Hippocampal formation (tissue), 2 donors: Measurements from ENCODE around the gene MYOZ3.

ENCODE experiments used
- DNase-seq, 2 donors: peaks; one replicate each; lab custom pipeline; 2025; lab: John Stamatoyannopoulos, UW

The MYOZ3 gene

DNA sequence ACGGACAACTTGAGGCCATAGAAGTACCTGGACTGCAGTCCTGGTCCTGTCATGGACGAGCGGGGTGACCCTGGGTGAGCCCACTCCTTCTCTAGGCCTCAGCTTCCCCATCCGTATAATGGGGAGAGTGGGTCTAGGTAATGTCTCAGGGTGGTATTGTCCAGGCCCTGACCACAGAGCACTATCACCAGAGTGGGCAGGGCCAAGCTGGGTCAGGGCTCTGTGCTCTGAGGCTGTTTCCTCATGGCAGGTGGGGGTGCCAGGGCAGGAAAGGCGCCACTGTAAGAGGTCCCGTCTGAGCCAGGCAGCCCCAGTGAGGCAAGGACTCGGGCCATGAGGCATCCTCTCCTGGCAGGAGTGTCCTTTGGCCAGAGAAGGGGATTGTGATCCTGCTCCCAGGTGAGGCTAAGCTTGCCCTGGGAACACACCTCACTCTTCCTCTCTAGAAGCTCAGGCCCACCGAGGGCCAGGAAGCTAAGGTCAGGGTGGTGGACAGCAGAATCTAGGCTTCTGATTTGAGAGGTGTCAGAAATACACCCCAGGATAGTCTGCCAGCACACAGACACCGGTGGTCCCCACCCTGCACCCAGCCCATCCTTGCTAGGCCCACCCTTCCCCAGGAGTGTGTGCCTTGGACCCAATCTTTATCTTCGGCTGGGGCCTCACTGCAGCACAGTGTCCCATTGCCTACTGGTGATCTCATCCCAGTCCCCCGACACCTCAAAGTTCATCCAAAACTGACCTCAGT is 1.5 kb upstream of the MYOZ3 start:
- no peak for DNase-seq

DNA sequence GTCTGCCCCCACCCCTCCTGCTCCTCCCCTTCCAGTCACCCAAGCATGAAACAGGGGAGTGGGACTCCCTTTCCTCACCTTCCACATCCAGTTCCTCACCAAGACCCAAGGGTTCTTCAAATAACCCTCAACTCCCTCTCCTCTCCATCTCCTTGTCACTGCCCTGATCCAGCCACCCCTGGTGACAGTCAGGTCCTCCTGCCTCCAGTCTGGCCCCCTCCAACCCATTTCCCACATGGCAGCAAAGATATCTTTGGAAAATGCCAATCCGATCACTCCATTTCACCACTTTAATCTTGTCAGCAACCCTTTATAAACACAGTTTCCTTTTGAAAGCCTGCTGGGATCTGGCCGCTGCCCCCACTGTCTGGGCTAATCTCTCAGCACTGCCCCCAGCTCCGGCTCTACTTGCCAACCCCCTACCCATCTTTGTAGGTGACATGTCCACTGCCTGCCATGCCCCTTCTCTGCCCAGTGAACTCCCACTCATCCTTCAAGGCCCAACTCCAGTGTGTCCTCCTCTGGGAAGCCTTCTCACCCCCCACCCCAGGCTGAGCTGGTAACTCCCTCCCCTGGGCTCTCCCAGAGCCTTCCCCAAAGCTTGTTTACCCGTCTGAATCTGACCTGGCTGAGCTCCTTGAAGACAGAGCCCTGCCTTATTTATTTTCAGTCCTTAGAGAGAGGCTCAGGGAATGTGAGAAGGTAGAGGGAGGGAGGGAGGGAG is 781 bp upstream of the MYOZ3 start:
- DNase-seq: no peak

- no peak for DNase-seq
These were observed 958 bp downstream of the MYOZ3 start for GRCh38 chr5:150661821-150662596.

DNA sequence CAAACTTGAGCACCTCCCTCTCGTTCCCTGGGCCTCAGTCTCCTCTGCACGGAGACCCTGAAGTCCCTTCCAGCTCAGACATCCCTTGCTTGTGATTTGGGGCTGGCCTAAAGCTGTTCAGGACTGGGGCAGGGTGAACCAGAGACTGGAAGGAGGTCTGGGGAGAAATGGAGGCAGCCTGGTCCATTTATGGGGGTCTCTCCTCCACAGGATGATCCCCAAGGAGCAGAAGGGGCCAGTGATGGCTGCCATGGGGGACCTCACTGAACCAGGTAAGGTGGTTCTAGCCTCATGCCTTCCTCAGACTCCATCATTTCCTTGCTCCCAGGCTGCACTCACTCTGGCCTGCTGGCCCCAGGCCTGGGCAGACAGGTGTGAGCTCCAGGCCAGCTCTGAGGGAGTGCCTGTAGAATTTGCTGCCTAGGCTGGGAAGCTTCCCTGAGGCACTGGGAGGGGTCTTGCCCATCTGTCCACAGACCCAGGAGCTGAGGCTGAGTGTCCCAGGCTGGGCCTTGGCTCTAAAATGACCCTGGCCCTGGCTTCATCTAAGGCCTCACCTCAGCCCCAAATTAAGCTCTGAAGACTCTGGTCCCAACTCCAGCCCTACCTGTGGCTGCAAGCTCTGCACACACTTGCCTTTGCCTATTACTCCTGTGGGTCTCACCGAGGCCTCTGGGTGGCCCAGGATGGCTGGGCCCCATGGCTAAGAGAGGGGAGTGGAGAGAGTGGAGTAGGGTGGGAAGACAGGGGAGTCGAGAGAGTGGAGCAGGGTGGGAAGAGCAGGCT is 1.9 kb downstream of the MYOZ3 start:
- no peak for DNase-seq

GRCh38 chr5:150663936-150664335 is 2.9 kb downstream of the MYOZ3 start:
- no peak for DNase-seq

DNA sequence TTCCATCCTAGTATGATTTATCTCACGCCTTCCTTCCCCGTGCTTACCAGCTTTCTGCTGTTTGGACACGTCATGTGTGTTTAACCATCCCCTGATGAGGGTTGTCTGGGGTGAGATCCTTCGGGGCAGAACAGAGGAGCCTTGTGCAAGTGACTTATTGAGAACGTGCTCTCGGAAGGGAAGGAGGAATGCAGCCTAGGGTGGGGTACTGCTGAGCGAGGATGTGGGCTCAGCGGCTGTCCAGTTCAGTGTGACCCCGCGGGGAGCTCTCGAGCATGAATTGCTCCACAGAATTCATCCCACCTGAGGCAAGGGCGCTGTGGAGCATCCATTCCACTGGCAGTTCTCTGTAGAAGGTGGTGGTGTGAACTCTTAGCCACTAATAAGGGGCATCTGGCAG is 4.0 kb downstream of the MYOZ3 start:
- no peak for DNase-seq

GRCh38 chr5:150670275-150670947 is 9.4 kb downstream of the MYOZ3 start:
- no peak for DNase-seq

- DNase-seq: no peak
These were observed 9.9 kb downstream of the MYOZ3 start for GRCh38 chr5:150670948-150671310.

GRCh38 chr5:150671509-150672236 is 10.6 kb downstream of the MYOZ3 start:
- no peak for DNase-seq

DNA sequence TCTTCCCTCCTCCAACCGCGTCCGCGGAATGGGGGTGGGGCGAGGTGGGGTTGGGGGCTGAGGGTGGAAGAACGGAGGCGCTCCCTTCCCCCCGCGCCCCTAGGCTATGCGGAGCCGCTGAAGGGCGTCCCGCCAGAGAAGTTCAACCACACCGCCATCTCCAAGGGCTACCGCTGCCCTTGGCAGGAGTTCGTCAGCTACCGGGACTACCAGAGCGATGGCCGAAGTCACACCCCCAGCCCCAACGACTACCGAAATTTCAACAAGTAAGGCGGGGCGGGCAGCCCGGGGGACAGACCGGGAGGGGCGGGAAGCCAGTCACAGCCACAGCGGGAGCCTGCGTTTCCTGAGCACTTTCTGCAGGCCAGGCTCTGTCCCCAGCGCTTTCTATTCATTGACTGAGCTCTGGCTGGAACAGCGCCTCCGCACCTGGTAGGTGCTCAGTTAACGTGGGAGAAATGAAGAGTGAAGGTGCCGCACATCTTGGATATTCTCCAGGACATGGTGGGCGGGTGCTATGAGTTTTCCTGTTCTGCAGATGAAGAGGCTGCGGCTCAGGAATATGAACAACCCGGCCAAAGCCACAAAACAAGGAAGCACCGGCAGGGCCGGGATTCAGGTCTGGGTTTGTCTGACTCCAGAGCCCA is 11.3 kb downstream of the MYOZ3 start:
- no peak for DNase-seq

GRCh38 chr5:150672884-150673275 is 11.8 kb downstream of the MYOZ3 start:
- no peak for DNase-seq

DNA sequence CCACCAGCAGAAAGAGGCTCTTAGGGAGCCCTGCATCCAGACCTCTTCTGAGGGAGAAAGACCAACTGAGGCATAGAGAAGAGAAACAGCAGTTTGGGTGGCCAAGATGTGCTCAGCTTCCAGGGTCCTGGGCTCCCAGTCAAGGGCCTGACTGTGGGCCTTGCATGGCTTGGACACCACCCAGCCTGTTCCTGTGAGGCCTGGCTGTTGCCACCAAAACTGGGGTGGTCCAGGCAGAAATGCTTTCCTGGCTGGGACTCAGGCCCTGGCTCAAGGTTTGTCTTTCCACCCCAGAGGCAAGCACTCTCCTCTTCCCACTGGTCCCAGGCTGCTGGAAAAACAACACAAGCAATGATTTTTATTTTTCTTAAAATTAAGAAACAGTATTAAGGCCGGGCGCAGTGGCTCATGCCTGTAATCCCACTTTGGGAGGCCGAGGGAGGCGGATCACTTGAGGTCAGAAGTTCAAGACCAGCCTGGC is 13.3 kb downstream of the MYOZ3 start:
- DNase-seq: no peak

GRCh38 chr5:150675069-150675468 is 14.0 kb downstream of the MYOZ3 start:
- DNase-seq: no peak

DNA sequence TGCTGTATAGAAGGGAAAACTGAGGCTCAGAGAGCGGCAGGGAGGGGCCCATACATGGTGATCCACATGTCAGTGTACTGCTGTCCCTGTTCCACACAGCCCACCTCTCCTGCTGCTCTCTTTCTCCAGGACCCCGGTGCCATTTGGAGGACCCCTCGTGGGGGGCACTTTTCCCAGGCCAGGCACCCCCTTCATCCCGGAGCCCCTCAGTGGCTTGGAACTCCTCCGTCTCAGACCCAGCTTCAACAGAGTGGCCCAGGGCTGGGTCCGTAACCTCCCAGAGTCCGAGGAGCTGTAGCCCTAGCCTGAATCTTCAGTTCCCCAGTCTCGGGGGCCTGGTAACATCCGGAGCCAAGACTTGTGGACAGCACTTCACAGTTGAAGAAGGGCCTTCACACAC is 15.5 kb downstream of the MYOZ3 start:
- no peak for DNase-seq

DNA sequence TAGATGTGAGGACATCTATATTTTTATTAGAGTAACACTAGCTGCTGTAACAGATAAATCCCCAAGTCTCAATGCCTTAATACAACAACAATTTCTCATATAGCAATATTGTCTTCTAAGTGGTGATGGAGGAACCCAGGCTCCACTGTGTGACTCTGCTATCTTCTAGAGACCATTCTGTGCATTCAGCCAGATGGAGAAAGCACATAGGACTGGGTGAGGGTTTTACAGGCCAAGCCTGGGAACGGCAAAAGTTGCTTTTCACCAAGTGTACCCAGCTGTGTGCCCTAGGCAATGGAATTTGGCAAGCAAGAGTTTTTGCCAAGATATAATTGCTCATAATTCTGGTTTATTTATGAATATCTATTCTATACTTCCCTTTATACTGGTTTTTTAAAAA is 28.1 kb downstream of the MYOZ3 start:
- DNase-seq: no peak

DNA sequence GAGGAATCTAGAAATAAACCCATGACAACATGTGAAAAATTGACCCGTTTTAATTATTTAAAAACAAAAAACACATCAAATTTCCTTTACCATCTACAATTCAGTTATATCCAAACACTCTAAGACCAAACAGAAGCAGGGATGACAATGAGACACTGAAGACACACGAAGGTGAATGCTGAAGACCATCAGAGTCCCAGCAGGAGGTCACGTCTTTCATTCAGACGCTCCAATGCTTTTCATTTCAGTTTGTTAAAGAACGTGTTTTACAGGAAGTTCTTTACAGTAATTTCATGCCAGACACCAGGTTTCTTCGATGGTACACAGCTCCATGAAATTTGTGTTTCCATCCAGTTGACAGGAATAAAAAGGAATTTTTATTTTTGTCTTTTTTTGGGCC is 29.7 kb downstream of the MYOZ3 start:
- DNase-seq: no peak

GRCh38 chr5:150692276-150692675 is 31.2 kb downstream of the MYOZ3 start:
- no peak for DNase-seq

DNA sequence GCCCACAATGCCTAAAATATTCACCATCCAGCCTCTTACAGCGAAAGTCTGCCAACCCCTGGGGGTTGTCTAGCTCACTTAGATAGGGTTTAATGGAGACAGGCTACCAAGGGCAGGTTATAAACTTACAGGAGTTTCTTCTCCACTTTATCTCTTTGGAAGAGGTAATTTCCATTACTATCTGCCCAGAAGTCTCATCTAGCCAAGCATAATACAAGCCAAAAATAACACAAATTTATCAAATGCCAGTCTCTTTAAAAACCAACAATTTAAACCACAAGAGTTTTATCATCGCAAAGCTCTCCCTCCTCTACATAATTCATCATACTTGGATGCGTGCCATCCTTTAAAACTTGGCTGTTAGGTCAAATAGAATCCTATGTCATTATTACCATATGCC is 33.6 kb downstream of the MYOZ3 start:
- no peak for DNase-seq

DNA sequence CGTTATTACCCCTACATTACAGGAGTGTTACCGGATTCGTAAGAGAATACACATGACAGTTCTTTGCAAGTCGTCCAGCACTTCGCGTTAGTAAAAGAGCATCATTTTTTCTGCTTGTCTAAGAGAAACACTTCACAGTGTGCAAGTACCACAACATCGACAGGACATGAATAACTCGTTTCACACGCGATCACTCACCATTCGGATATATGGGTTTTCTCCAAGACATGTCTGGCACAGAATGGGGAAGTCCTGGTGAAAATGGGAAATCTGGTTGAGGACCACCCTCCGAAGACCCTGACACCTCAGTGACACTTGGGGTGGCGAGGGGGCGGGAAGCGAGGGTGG is 39.2 kb downstream of the MYOZ3 start:
- peak in 1 of 2 donors; percentile 41 for DNase-seq
